IMR-90 (cell line): ENCODE measurements around the gene TFEB. TPM values are rescaled to one million over a fixed set of nuclear protein-coding genes. Genes with fewer than 3 reads are reported as not detected.

Source experiments
- ATAC-seq: fragments of 200-7000 bp; cut with Tn5 transposase; 2 replicates; pipeline ENCODE4 v1.9.1; 2020; ENCODE audit warnings: low read depth, mild to moderate bottlenecking, moderate library complexity
- BruUV-seq: library from RNA; stranded (reverse); fragments of 400-500 nt; replicated peaks from 2 replicates; lab custom pipeline; 2021; lab: Mats Ljungman, UMichigan
- CTCF ChIA-PET: fragments of 300-600 bp; formaldehyde crosslinking; extraction: SDS; loops from one replicate; lab custom pipeline; 2021; ENCODE audit warnings: antibody characterized with exemption; lab: Yijun Ruan, JAX
- POLR2A ChIA-PET: fragments of 300-600 bp; sonication (Branson Sonifier 250); formaldehyde crosslinking; loops from one replicate; lab custom pipeline; 2022; ENCODE audit warnings: antibody characterized with exemption; ENCODE audit not compliant: unreplicated experiment; lab: Charles Lee
- DNase-seq: peaks from one replicate; pipeline ENCODE4 v3.0.0; 2013
- H2AFZ ChIP-seq: replicated peaks from 2 replicates; pipeline ENCODE3; 2013; ENCODE audit warnings: low read length, mild to moderate bottlenecking; ENCODE audit not compliant: poor library complexity
- H2AK5ac ChIP-seq: 2 replicates; pipeline ENCODE4 v1.6.1; 2013; ENCODE audit warnings: low read depth, low read length, inconsistent platforms
- H2AK9ac ChIP-seq: replicated peaks from 2 replicates; pipeline ENCODE3; 2013; ENCODE audit warnings: mild to moderate bottlenecking, low read depth, low read length, moderate library complexity; ENCODE audit not compliant: poor library complexity
- H2BK120ac ChIP-seq: 2 replicates; pipeline ENCODE4 v1.6.1; 2013; ENCODE audit warnings: low read depth, low read length, inconsistent platforms
- H2BK15ac ChIP-seq: 3 replicates; pipeline ENCODE4 v1.6.1; 2013; ENCODE audit warnings: low read depth, low read length, inconsistent platforms
- H2BK20ac ChIP-seq: 2 replicates; pipeline ENCODE4 v1.6.1; 2013; ENCODE audit warnings: low read depth, mild to moderate bottlenecking, inconsistent platforms, low read length, moderate library complexity
- H2BK5ac ChIP-seq: 2 replicates; pipeline ENCODE4 v1.6.1; 2013; ENCODE audit warnings: mild to moderate bottlenecking, low read depth, low read length, inconsistent platforms; ENCODE audit not compliant: poor library complexity, severe bottlenecking
- H3K14ac ChIP-seq: replicated peaks from 2 replicates; pipeline ENCODE4 v1.6.1; 2013; ENCODE audit warnings: low read depth, low read length, inconsistent platforms
- H3K18ac ChIP-seq: 2 replicates; pipeline ENCODE4 v1.6.1; 2013; ENCODE audit warnings: low read depth, low read length, control low read depth
- H3K23ac ChIP-seq: 2 replicates; pipeline ENCODE4 v1.6.1; 2013; ENCODE audit warnings: low read depth, low read length, inconsistent platforms
- H3K27ac ChIP-seq: 2 replicates; pipeline ENCODE4 v1.5.1; 2013; ENCODE audit warnings: mild to moderate bottlenecking, control low read depth, low read length; ENCODE audit not compliant: insufficient read depth
- H3K27me3 ChIP-seq: 2 replicates; pipeline ENCODE4 v1.6.1; 2013; ENCODE audit warnings: low read length; ENCODE audit not compliant: control insufficient read depth, insufficient read depth
- H3K36me3 ChIP-seq: 2 replicates; pipeline ENCODE4 v1.6.1; 2013; ENCODE audit warnings: low read length, mixed read lengths; ENCODE audit not compliant: control insufficient read depth, insufficient read depth
- H3K4ac ChIP-seq: 2 replicates; pipeline ENCODE4 v1.6.1; 2013; ENCODE audit warnings: low read depth, low read length, inconsistent platforms
- H3K4me1 ChIP-seq: 2 replicates; pipeline ENCODE4 v1.6.1; 2013; ENCODE audit warnings: low read length, mixed read lengths; ENCODE audit not compliant: control insufficient read depth, insufficient read depth
- H3K4me2 ChIP-seq: 2 replicates; pipeline ENCODE4 v1.6.1; 2013; ENCODE audit warnings: low read depth, mild to moderate bottlenecking, control low read depth, low read length, moderate library complexity
- H3K4me3 ChIP-seq: 2 replicates; pipeline ENCODE4 v1.5.1; 2013; ENCODE audit warnings: low read depth, mild to moderate bottlenecking, control low read depth, low read length, moderate library complexity; ENCODE audit not compliant: insufficient read depth
- H3K56ac ChIP-seq: 2 replicates; pipeline ENCODE4 v1.6.1; 2013; ENCODE audit warnings: low read length, inconsistent platforms; ENCODE audit not compliant: insufficient read depth; ENCODE audit errors: extremely low read depth
- H3K79me1 ChIP-seq, 2 experiments: 2 replicates each; pipeline ENCODE4 v1.6.1; 2013; ENCODE audit warnings: low read length in 2 of 2, inconsistent platforms in 1 of 2, low read depth in 1 of 2
- H3K9ac ChIP-seq: 2 replicates; pipeline ENCODE4 v1.6.1; 2013; ENCODE audit warnings: low read depth, low read length, control low read depth
- H3K9me1 ChIP-seq: 2 replicates; pipeline ENCODE4 v1.6.1; 2013; ENCODE audit warnings: low read length, inconsistent platforms; ENCODE audit not compliant: insufficient read depth
- H3K9me3 ChIP-seq: 2 replicates; pipeline ENCODE4 v1.6.1; 2013; ENCODE audit warnings: low read length; ENCODE audit not compliant: control insufficient read depth, insufficient read depth
- H4K20me1 ChIP-seq: 2 replicates; pipeline ENCODE4 v1.6.1; 2013; ENCODE audit warnings: low read length, inconsistent platforms; ENCODE audit not compliant: insufficient read depth
- H4K5ac ChIP-seq: 2 replicates; pipeline ENCODE4 v1.6.1; 2013; ENCODE audit warnings: mild to moderate bottlenecking, low read depth, low read length, control low read depth
- H4K8ac ChIP-seq, 2 experiments: 2 replicates each; pipeline ENCODE4 v1.6.1; 2013; ENCODE audit warnings: low read depth in 2 of 2, low read length in 2 of 2, control low read depth in 1 of 2, inconsistent platforms in 1 of 2
- H4K91ac ChIP-seq: 2 replicates; pipeline ENCODE4 v1.6.1; 2013; ENCODE audit warnings: low read depth, low read length, inconsistent platforms; ENCODE audit not compliant: insufficient read depth
- CTCF ChIP-seq: conservative IDR thresholded peaks from 2 replicates; pipeline ENCODE4 v1.5.1; 2012; ENCODE audit warnings: mild to moderate bottlenecking, low read depth, low read length, improper control_type of control experiment
- MAFK ChIP-seq: IDR thresholded peaks from 2 replicates; pipeline ENCODE4 v1.6.1; 2012; ENCODE audit warnings: low read depth, low read length, improper control_type of control experiment
- MAZ ChIP-seq: IDR thresholded peaks from 2 replicates; pipeline ENCODE4 v1.6.1; 2012; ENCODE audit warnings: low read depth, mild to moderate bottlenecking, low read length, improper control_type of control experiment, moderate library complexity, borderline replicate concordance
- POLR2A ChIP-seq: IDR thresholded peaks from 2 replicates; pipeline ENCODE4 v1.6.1; 2012; ENCODE audit warnings: mild to moderate bottlenecking, low read depth, low read length
- RCOR1 ChIP-seq: IDR thresholded peaks from 2 replicates; pipeline ENCODE4 v1.6.1; 2012; ENCODE audit warnings: mild to moderate bottlenecking, low read length, improper control_type of control experiment; ENCODE audit not compliant: insufficient replicate concordance
- RFX5 ChIP-seq: IDR thresholded peaks from 2 replicates; pipeline ENCODE4 v1.8.0; 2012; ENCODE audit warnings: low read depth, mild to moderate bottlenecking, low read length, moderate library complexity
- SMC3 ChIP-seq: fragments of 150-350 bp; IDR thresholded peaks from 2 replicates; pipeline ENCODE4 v1.6.1; 2016; ENCODE audit warnings: low read depth, mild to moderate bottlenecking, antibody characterized with exemption, low read length, moderate library complexity
- USF2 ChIP-seq: fragments of 150-350 bp; IDR thresholded peaks from 2 replicates; pipeline ENCODE4 v1.6.1; 2017; ENCODE audit warnings: mild to moderate bottlenecking, antibody characterized with exemption, low read length, low read depth
- WGBS, 2 experiments: methylation state at CpG; one replicate each; pipeline versions ENCODE4 v1.1.5 to v1.1.7; 2013; ENCODE audit warnings: missing lambda C conversion rate in 2 of 2; ENCODE audit not compliant: insufficient read length in 1 of 2; ENCODE audit errors: extremely low coverage in 2 of 2; 5-methylcytosine and 5-hydroxymethylcytosine counted together
- dilution Hi-C: fragments of 300-500 bp; cut with HindIII; formaldehyde crosslinking; loops from one replicate; pipeline ENCODE4 v1.14.3; 2018; ENCODE audit warnings: low sequenced_read_pairs; ENCODE audit not compliant: unreplicated experiment
- in situ Hi-C: fragments of 300-500 bp; cut with MboI; formaldehyde crosslinking; loops from 3 replicates; pipeline ENCODE4 v1.14.3; 2019; ENCODE audit warnings: low sequenced_read_pairs, inconsistent platforms, mixed read lengths
- intact Hi-C: fragments of 100-400 bp; cut with micrococcal nuclease; formaldehyde crosslinking; loops from 2 replicates; pipeline ENCODE4 v1.10.0; 2022
- polyA plus RNA-seq, 3 experiments: library from polyadenylated mRNA; depleted of rRNA; stranded (reverse); fragments of >200 nt; gene quantifications; 2 replicates each; pipeline ENCODE4 v1.2.3, GENCODE V29; 2012; ENCODE audit warnings: low replicate concordance in 1 of 3
- total RNA-seq: library from RNA; depleted of rRNA; stranded (reverse); fragments of >200 nt; gene quantifications from 2 replicates; pipeline ENCODE4 v1.2.3, GENCODE V29; 2012

TFEB gene
- total and polyA plus RNA-seq, 2 of the 4 experiments (the other 2 are of a cell fraction): 4.5 to 4.9 TPM

GRCh38 chr6:41638002-41638934 is 97.1 kb downstream of the TFEB start, which contains the start of gene MDFI:
MDFI (plus strand) TSS chr6:41638468; CDS start chr6:41638750, 282 bp downstream.
- no peak within 1 kb of the TSS for H3K4ac ChIP-seq
- BruUV-seq: no TSS peak
- no peak within 1 kb of the TSS for H3K23ac ChIP-seq
- WGBS, 2 experiments: 4% methylated on average over 32 of the region's 86 CpGs; no CpG with 5 or more reads in 1 of the 2 experiments
- no peak within 1 kb of the TSS; the same call in 1 of the 2 replicates for H3K4me3 ChIP-seq
- no peaks in the 10 kb centered on the region; the same call in 1 of the 2 replicates for H3K9me3 ChIP-seq
- ATAC-seq (no peak), DNase-seq (no peak)
- H4K8ac ChIP-seq: no peak within 1 kb of the TSS
- no peak within 1 kb of the TSS for H3K14ac ChIP-seq
- no peaks in the 10 kb centered on the region for H3K4me1 ChIP-seq
- no peak within 1 kb of the TSS for H2BK15ac ChIP-seq
- no peak within 1 kb of the TSS for H2BK20ac ChIP-seq
- no peak within 1 kb of the TSS for H3K18ac ChIP-seq
- H2AK9ac ChIP-seq: no peak within 1 kb of the TSS
- H4K91ac ChIP-seq: no peak within 1 kb of the TSS
- intact Hi-C loops: no loop called here
- no peaks in the 10 kb centered on the region for H3K36me3 ChIP-seq
- H2AK5ac ChIP-seq: no peak within 1 kb of the TSS
- dilution Hi-C loops: no loop called here
- ChIA-PET CTCF (no interaction called here), POLR2A (no interaction called here)
- no peak within 1 kb of the TSS for H2BK5ac ChIP-seq
- H2AFZ ChIP-seq: peak within 1 kb of the TSS; percentile 37
- H3K56ac ChIP-seq: no peak within 1 kb of the TSS
- peak within 1 kb of the TSS; percentile 22; the same call in 1 of the 2 replicates for H3K4me2 ChIP-seq
- no peaks in the 10 kb centered on the region for H3K9me1 ChIP-seq
- H3K79me1 ChIP-seq: no peaks in the 10 kb centered on the region
- no peak within 1 kb of the TSS for H3K27ac ChIP-seq
- no peak within 1 kb of the TSS for H2BK120ac ChIP-seq
- TF ChIP-seq RCOR1 (no peak), RFX5 (no peak), MAFK (no peak), POLR2A (no peak), CTCF (no peak), MAZ (no peak), USF2 (no peak), SMC3 (no peak)
- H4K20me1 ChIP-seq: no peaks in the 10 kb centered on the region; the same call in 1 of the 2 replicates
- H3K9ac ChIP-seq: no peak within 1 kb of the TSS
- in situ Hi-C loops: no loop called here
- H4K5ac ChIP-seq: no peak within 1 kb of the TSS
- H3K27me3 ChIP-seq: peaks cover 95% of the 10 kb centered on the region
